HG03354 (cell line): ENCODE data around the gene CDH23.

Experiments used
- ATAC-seq: cut with Tn5 transposase; IDR thresholded peaks from one replicate; pipeline ENCODE4 v1.9.1; 2021; ENCODE audit warnings: mild to moderate bottlenecking; ENCODE audit not compliant: unreplicated experiment, poor library complexity, severe bottlenecking

The CDH23 gene

GRCh38 chr10:71523756-71524155 lies 127.0 kb downstream of the CDH23 start:
- ATAC-seq, result no peak

GRCh38 chr10:71525092-71525491 lies 128.4 kb downstream of the CDH23 start:
- ATAC-seq, result no peak

- ATAC-seq, result no peak
Observed at GRCh38 chr10:71525721-71526120, 129.0 kb downstream of the CDH23 start.

- ATAC-seq, result no peak
Observed at GRCh38 chr10:71526653-71527052, 129.9 kb downstream of the CDH23 start.

GRCh38 chr10:71527135-71527534 lies 130.4 kb downstream of the CDH23 start:
- no peak for ATAC-seq

- no peak for ATAC-seq
Observed at GRCh38 chr10:71528371-71529206, 131.9 kb downstream of the CDH23 start.

- no peak for ATAC-seq
Observed at GRCh38 chr10:71529207-71529827, 132.6 kb downstream of the CDH23 start.

- ATAC-seq, result no peak
Observed at GRCh38 chr10:71530781-71531180, 134.1 kb downstream of the CDH23 start.

GRCh38 chr10:71531485-71532446 lies 135.0 kb downstream of the CDH23 start:
- ATAC-seq, result no peak

- no peak for ATAC-seq
Observed at GRCh38 chr10:71532878-71533277, 136.2 kb downstream of the CDH23 start.

GRCh38 chr10:71533936-71534335 lies 137.2 kb downstream of the CDH23 start:
- no peak for ATAC-seq

- ATAC-seq, result no peak
Observed at GRCh38 chr10:71534568-71535194, 138.0 kb downstream of the CDH23 start.

GRCh38 chr10:71536332-71536731 lies 139.6 kb downstream of the CDH23 start:
- ATAC-seq, result no peak

GRCh38 chr10:71537125-71537524 lies 140.4 kb downstream of the CDH23 start:
- ATAC-seq, result no peak

GRCh38 chr10:71537681-71538080 lies 141.0 kb downstream of the CDH23 start:
- ATAC-seq, result no peak

- ATAC-seq, result no peak
Observed at GRCh38 chr10:71538608-71539260, 142.0 kb downstream of the CDH23 start.

- no peak for ATAC-seq
Observed at GRCh38 chr10:71539442-71540118, 142.9 kb downstream of the CDH23 start.

GRCh38 chr10:71542478-71542877 lies 145.8 kb downstream of the CDH23 start:
- no peak for ATAC-seq
